Measurements from ENCODE around the gene SMAD1. TPM values are rescaled to one million over a fixed set of nuclear protein-coding genes. Genes with fewer than 3 reads are reported as not detected.
"Not testable (repeated sequence)": the region's sequence is repeated elsewhere in the genome, so short reads cannot be mapped to it uniquely, and the experiment has no call there.

SMAD1 gene
- total RNA-seq, 2 donors from 2014 or later: 0.62 to 3.8 TPM

DNA sequence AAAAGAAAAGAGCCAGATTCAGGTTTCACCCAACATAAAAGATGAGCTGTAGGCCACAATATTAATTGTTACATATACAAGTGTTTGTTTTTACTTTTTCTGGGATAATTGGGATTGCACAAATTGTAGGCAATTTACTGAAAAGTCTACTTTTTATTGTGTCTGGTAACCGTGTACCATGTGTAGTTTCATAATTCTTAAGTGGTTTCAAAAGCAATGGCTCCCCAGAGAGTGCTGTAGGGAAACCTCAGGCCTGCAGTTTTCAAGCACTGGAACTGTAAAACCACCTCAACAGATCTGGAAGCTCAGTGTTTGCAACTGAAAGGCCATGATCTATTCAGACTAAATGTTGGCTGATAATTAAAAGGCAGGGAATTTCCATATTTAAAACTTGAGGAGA is 83.7 kb downstream of the SMAD1 start:
- H3K27ac Mint-ChIP-seq: no peak overlapping the region
- no peak for DNase-seq (ENCODE audit: low spot score in 2 of 2)

DNA sequence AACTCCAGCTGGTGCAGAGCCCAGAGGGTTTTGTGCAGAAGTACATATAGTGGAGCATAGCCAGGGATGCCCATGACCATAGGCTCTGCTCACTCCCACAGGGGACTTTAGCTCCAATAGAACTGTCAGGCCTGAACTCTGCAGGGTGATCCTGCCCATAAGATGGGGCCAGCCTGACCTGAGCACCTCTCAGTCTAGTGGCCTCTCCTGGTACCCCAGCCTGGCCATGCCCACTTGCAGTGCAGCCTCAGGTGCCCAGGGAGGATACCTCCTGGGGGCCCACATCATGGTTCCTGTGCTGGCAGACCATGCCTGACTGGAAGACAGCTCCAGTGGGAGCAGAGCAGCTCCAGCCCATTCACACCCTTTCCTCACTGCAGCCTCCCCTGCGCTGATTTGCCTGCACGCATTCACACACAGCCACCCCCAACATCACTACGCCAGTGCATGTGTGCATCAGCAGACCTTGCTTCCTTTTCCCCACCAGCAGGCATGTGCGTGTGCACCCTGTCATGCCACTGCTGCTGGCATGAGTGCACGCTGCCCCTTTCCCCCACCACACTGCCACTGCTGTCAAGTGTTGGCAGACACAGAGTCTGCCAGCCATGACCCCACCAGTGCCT is 84.5 kb downstream of the SMAD1 start:
- Mint-ChIP-seq H3K9me3 (peaks cover 7 to 13% of the 10 kb centered on the region in 2 donors), H3K36me3 (peaks cover 0 to 14% of the 10 kb centered on the region in 2 donors), H3K27ac (no peak overlapping the region)
- ATAC-seq: no peak
- no peak for DNase-seq (ENCODE audit: low spot score in 2 of 2)

More for the DNA sequence above, 83.7 kb downstream of the SMAD1 start:
- H3K36me3 Mint-ChIP-seq: peaks cover 0 to 6% of the 10 kb centered on the region in 2 donors
- H3K9me3 Mint-ChIP-seq: peaks cover 7 to 13% of the 10 kb centered on the region in 2 donors
- no peak for ATAC-seq

- peaks cover under 1 to 14% of the 10 kb centered on the region in 2 donors for H3K36me3 Mint-ChIP-seq
- H3K9me3 Mint-ChIP-seq: peaks cover 7 to 13% of the 10 kb centered on the region in 2 donors
- DNase-seq (ENCODE audit: low spot score in 2 of 2): no peak
- H3K27ac Mint-ChIP-seq: no peak overlapping the region
- ATAC-seq: no peak
Observed at GRCh38 chr4:145566768-145567167, 85.1 kb downstream of the SMAD1 start.

DNA sequence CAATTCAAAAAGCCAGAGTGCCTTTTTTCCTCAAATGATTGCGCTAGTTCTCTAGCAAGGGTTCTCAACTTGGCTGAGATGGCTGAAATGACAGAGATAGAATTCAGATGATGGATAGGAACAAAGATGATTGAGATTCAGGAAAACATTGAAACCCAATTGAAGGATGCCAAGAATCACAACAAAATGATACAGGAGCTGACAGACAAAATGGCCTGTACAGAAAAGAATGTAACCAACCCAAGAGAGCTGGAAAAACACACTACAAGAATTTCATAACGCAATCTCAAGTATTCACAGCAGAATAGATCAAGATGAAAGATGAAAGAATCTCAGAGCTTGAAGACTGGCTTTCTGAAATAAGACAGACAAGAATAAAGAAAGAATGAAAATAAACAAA is 85.9 kb downstream of the SMAD1 start:
- DNase-seq (ENCODE audit: low spot score in 2 of 2) (no peak), ATAC-seq (no peak)
- no peak overlapping the region for H3K27ac Mint-ChIP-seq
- peaks cover 14 to 16% of the 10 kb centered on the region in 2 donors for H3K9me3 Mint-ChIP-seq
- H3K36me3 Mint-ChIP-seq: peaks cover 8 to 14% of the 10 kb centered on the region in 2 donors

DNA sequence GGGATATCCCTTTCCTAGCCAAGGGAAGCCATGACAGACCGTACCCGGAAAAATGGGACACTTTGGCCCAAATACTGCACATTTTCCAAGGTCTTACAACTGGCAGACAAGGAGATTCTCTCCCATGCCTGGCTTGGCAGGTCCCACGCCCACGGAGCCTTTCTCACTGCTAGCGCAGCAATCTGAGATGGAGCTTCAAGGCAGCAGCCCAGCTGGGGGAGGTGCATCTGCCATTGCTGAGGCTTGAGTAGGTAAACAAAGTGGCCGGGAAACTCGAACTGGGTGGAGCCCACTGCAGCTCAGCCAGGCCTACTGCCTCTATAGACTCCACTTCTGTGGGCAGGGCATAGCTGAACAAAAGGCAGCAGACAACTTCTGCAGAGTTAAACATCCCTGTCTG is 92.9 kb downstream of the SMAD1 start:
- not testable (repeated sequence) for DNase-seq (ENCODE audit: low spot score in 2 of 2); ATAC-seq; H3K27ac Mint-ChIP-seq; H3K36me3 Mint-ChIP-seq; H3K9me3 Mint-ChIP-seq

GRCh38 chr4:145580906-145581305 is 99.3 kb downstream of the SMAD1 start:
- ATAC-seq (no peak), DNase-seq (ENCODE audit: low spot score in 2 of 2) (no peak)
- no peaks in the 10 kb centered on the region for H3K36me3 Mint-ChIP-seq
- no peaks in the 10 kb centered on the region for H3K9me3 Mint-ChIP-seq
- no peak overlapping the region for H3K27ac Mint-ChIP-seq

DNA sequence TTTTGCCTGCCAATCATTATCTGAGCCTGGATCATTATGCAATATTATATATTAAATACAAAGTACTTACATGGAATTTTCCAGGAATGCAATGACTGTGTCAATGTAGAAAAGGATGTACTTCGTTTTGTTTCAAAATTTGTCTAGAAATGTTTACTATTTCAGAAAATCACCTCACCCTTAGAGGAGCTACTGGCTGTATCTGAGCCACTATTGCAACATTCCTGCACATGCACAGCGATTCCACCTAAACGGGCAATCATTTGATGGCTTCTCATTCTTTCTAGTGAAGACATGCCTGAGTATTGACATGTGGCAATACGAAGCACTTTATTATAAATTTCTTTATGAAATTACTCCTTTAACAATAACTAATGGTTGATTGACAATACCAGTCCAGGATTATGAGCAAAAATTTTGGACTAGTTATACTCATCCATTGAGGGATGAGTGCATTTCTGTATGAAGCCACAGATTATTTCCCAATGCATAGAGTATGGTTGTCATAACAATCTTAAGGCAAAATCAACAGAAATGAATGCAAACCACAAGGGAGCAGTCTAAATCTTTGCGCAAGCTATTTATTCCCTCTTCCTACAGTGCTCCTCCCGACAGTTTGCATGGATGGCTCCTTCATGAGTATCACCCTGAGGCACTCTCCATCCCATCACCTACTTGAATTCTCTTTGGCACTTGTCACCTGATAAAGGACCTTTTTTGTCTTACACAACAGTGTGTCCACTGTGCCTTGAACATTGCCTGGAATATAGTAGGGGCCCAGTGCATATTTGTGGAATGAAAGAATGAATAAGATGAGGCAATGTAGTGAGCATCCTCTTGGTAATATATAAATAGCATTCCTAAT is 101.8 kb downstream of the SMAD1 start:
- Mint-ChIP-seq H3K27ac (no peak overlapping the region), H3K9me3 (no peaks in the 10 kb centered on the region), H3K36me3 (no peaks in the 10 kb centered on the region)
- ATAC-seq (no peak), DNase-seq (ENCODE audit: low spot score in 2 of 2) (no peak)

- no peak for ATAC-seq
- H3K27ac Mint-ChIP-seq: no peak overlapping the region
- no peaks in the 10 kb centered on the region for H3K36me3 Mint-ChIP-seq
- DNase-seq (ENCODE audit: low spot score in 2 of 2): no peak
- H3K9me3 Mint-ChIP-seq: peaks cover 0 to 5% of the 10 kb centered on the region in 2 donors
Observed at GRCh38 chr4:145587088-145587754, 105.6 kb downstream of the SMAD1 start.

GRCh38 chr4:145589381-145589780 is 107.7 kb downstream of the SMAD1 start:
- H3K27ac Mint-ChIP-seq; ATAC-seq; H3K36me3 Mint-ChIP-seq; H3K9me3 Mint-ChIP-seq; DNase-seq (ENCODE audit: low spot score in 2 of 2): not testable (repeated sequence)

DNA sequence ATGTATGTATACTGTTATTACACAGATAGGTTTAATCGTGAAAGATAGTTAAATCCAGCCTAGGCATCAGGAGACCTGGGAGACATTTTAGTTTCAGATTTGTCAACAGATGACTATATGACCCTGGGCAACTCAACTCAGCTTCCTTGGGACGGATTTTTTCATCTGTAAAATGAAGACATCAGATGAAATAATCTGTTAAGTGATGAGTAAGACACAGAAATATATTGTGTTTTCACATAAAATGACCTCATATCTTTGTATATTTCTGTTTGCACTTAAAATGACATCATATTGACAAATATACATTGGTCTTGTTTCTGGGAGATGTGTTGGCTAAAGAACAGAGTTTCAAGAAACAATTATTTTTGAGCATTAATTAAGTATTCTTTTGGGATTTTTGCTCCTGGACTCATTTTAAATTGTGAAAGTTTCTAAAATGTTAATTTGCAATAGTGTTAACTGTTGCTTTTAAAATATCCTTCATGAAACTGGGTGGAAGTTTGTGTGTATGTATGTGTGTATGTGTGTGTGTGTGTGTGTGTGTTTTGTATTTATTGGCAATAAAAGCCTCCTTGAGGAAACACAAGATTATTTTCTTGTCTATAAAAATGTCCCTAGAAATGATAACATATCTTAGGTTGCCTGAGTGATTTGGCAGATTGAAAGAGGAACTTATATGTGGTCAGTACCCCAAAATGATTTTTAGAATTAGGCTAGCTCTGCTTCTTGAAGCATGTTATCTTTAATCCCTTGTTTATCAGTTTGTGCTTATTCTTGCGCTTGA is 108.5 kb downstream of the SMAD1 start:
- ATAC-seq: no peak
- Mint-ChIP-seq H3K27ac (no peak overlapping the region), H3K9me3 (peaks cover 0 to 5% of the 10 kb centered on the region in 2 donors), H3K36me3 (peaks cover 0 to 4% of the 10 kb centered on the region in 2 donors)
- DNase-seq (ENCODE audit: low spot score in 2 of 2): no peak

DNA sequence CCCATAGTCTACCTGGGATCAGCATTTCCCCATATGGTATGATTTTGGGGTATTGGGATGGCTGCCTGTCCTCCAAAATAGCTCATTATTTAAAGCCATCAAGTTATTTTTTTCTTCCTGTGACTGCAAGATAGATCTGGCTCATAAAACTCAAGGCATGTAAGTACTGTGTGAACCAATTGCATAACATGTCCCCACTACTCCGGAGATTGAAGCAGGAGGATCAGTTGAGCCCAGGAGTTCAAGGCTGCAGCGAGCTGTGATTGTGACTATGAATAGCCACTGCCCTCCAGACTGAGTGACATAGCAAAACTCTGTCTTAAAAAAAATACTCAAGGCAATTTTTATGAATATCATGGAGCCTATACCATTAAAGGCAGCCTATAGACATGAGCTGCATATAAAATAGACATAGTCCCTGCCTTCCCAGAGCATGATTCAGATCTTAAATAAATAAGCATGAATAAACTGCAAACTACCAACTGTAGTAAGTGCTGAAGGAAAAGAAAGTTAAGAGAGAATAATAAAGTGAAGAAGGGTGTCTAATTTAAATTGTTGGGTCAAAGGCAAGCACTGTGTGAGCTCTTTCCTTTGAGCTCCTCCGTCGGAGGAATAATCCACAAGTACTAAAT is 120.6 kb downstream of the SMAD1 start:
- no peak for ATAC-seq
- Mint-ChIP-seq H3K9me3 (peaks cover 11 to 12% of the 10 kb centered on the region in 2 donors), H3K36me3 (peaks cover 0 to 7% of the 10 kb centered on the region in 2 donors), H3K27ac (no peak overlapping the region)
- no peak for DNase-seq (ENCODE audit: low spot score in 2 of 2)

DNA sequence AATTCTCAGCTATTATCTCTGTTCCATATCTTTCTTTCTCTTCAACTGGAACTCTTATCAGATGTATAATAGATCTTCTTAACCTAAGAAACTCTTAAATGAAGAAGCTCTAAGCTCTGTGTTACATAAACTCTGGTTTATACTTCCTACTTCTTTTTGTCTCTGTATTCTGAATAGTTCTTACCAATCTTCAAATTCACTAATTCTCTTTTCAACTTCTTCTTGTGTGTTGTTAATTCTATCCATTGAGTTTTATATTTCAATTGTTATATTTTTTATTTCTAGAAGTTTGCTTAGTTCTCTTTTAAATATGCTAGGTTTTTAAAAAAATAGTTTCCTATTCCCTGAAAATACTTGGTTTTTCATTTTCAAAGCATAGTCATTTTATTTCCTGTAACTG is 124.3 kb downstream of the SMAD1 start:
- DNase-seq (ENCODE audit: low spot score in 2 of 2): no peak
- Mint-ChIP-seq H3K27ac (no peak overlapping the region), H3K9me3 (peaks cover 11 to 12% of the 10 kb centered on the region in 2 donors), H3K36me3 (peaks cover 0 to 7% of the 10 kb centered on the region in 2 donors)
- no peak for ATAC-seq

Other genes with a start within 250 kb of the SMAD1 start
- gene MMAA, start 137.5 kb downstream of the SMAD1 start, total RNA-seq: 10 to 100 TPM; 14.0 to 22.7 TPM
- not detected for gene C4orf51, start 198.3 kb downstream of the SMAD1 start, total RNA-seq